B cell (primary cell): ENCODE data around the gene ARNT2.

Experiments used
- CTCF ChIP-seq: fragments of 200-600 bp; IDR thresholded peaks from one replicate; pipeline ENCODE4 v1.8.0; 2022; ENCODE audit warnings: antibody characterized with exemption, mild to moderate bottlenecking
- EZH2 ChIP-seq: IDR thresholded peaks from 2 replicates; pipeline ENCODE4 v1.6.1; 2012; ENCODE audit warnings: borderline replicate concordance, low read depth, mild to moderate bottlenecking, moderate library complexity, low read length; ENCODE audit not compliant: insufficient read depth, poor library complexity, severe bottlenecking

- no peak for TF ChIP-seq CTCF
- TF ChIP-seq EZH2 = no peak
Measured at GRCh38 chr15:80442728-80443403, 38.7 kb downstream of the ARNT2 start.
